Keratinocyte (primary cell): Measurements from ENCODE around the gene GATA5. TPM values are rescaled to one million over a fixed set of nuclear protein-coding genes. Genes with fewer than 3 reads are reported as not detected.

Source experiments
- DNase-seq: peaks from one replicate; pipeline ENCODE4 v3.0.0-alpha.2; 2011; ENCODE audit warnings: low read depth, missing footprints, low spot score
- FAIRE-seq: peaks from 2 replicates; lab custom pipeline; 2011; peaks lifted over from hg19 to GRCh38; lab: Jason Lieb, UNC
- H2AFZ ChIP-seq: 2 replicates; pipeline ENCODE4 v1.6.0; 2012; ENCODE audit warnings: low read length, control low read depth, inconsistent platforms; ENCODE audit not compliant: control insufficient read depth
- H3K27ac ChIP-seq: 2 replicates; pipeline ENCODE4 v1.5.1; 2011; ENCODE audit warnings: low read length; ENCODE audit not compliant: control insufficient read depth, insufficient read depth
- H3K27me3 ChIP-seq: 3 replicates; pipeline ENCODE4 v1.6.0; 2011; ENCODE audit warnings: low read length; ENCODE audit not compliant: control insufficient read depth, insufficient read depth; ENCODE audit errors: extremely low read depth
- H3K36me3 ChIP-seq, 2 experiments: 2 replicates in 1 of 2; 3 replicates in 1 of 2; pipeline ENCODE4 v1.5.1; 2011; ENCODE audit warnings: low read length in 2 of 2, mild to moderate bottlenecking in 1 of 2; ENCODE audit not compliant: control insufficient read depth in 2 of 2, insufficient read depth in 2 of 2; ENCODE audit errors: extremely low read depth in 1 of 2
- H3K4me1 ChIP-seq: 3 replicates; pipeline ENCODE4 v1.5.1; 2011; ENCODE audit warnings: low read length; ENCODE audit not compliant: control insufficient read depth, insufficient read depth; ENCODE audit errors: extremely low read depth
- H3K4me2 ChIP-seq: 3 replicates; pipeline ENCODE4 v1.6.0; 2011; ENCODE audit warnings: low read depth, low read length; ENCODE audit not compliant: control insufficient read depth, insufficient read depth; ENCODE audit errors: extremely low read depth
- H3K4me3 ChIP-seq, 3 experiments: fragments of 200-600 bp in 1 of 3; sonication (generic) in 1 of 3; 2 replicates in 2 of 3; 3 replicates in 1 of 3; pipeline ENCODE4 v1.5.1; 2011 to 2016; ENCODE audit warnings: low read length in 3 of 3, mild to moderate bottlenecking in 3 of 3, control low read depth in 2 of 3, inconsistent platforms in 1 of 3, low read depth in 1 of 3, mixed read lengths in 1 of 3, mixed run types in 1 of 3, moderate library complexity in 1 of 3; ENCODE audit not compliant: control insufficient read depth in 2 of 3, insufficient read depth in 2 of 3; ENCODE audit errors: extremely low read depth in 1 of 3
- H3K79me2 ChIP-seq: 2 replicates; pipeline ENCODE4 v1.6.0; 2012; ENCODE audit warnings: low read length; ENCODE audit not compliant: control insufficient read depth, insufficient read depth
- H3K9ac ChIP-seq: 3 replicates; pipeline ENCODE4 v1.6.0; 2011; ENCODE audit warnings: low read length; ENCODE audit not compliant: control insufficient read depth, insufficient read depth; ENCODE audit errors: extremely low read depth
- H3K9me1 ChIP-seq: 3 replicates; pipeline ENCODE4 v1.6.0; 2011; ENCODE audit warnings: low read length; ENCODE audit not compliant: control insufficient read depth, insufficient read depth; ENCODE audit errors: extremely low read depth
- H3K9me3 ChIP-seq: 2 replicates; pipeline ENCODE4 v1.5.1; 2012; ENCODE audit warnings: low read depth, low read length; ENCODE audit not compliant: control insufficient read depth
- H4K20me1 ChIP-seq: 3 replicates; pipeline ENCODE4 v1.6.0; 2011; ENCODE audit warnings: low read length; ENCODE audit not compliant: control insufficient read depth, insufficient read depth; ENCODE audit errors: extremely low read depth
- EZH2 ChIP-seq: IDR thresholded peaks from one replicate; pipeline ENCODE4 v1.6.1; 2012; ENCODE audit warnings: inconsistent platforms, mild to moderate bottlenecking, low read length, moderate library complexity
- dilution Hi-C: fragments of 300-500 bp; cut with MboI; formaldehyde crosslinking; loops from one replicate; pipeline ENCODE4 v1.7.0; 2020; ENCODE audit warnings: low sequenced_read_pairs; ENCODE audit not compliant: extremely low pct_ligation_motif_present
- polyA plus RNA-seq, 5 experiments: library from polyadenylated mRNA; depleted of rRNA in 3 of 5; stranded (reverse) in 3 of 5; stranded (forward) in 1 of 5; unstranded in 1 of 5; fragments of >200 nt; gene quantifications; 1 replicate in 1 of 5; 2 replicates in 3 of 5; 3 replicates in 1 of 5; pipeline versions ENCODE4 v1.2.1 to v1.2.3, GENCODE V29; 2011 to 2012; ENCODE audit warnings: missing spikeins in 2 of 5, low read depth in 1 of 5, low replicate concordance in 1 of 5
- TF ChIP-seq, protein P1 (sequence below), 3 experiments: IDR thresholded peaks in 1 of 3; conservative IDR thresholded peaks in 1 of 3; optimal IDR thresholded peaks in 1 of 3; 2 replicates in 2 of 3; 3 replicates in 1 of 3; pipeline versions ENCODE3 to v1.5.1; 2011; ENCODE audit warnings: low read length in 3 of 3, mild to moderate bottlenecking in 3 of 3, moderate library complexity in 2 of 3, control low read depth in 1 of 3, inconsistent platforms in 1 of 3; ENCODE audit not compliant: insufficient read depth in 2 of 3; ENCODE audit errors: extremely low read depth in 1 of 3

The GATA5 gene
- polyA plus RNA-seq, 1 donor (not counting 4 experiments of a cell fraction or from before 2014, with no cell fraction given) = not detected

DNA sequence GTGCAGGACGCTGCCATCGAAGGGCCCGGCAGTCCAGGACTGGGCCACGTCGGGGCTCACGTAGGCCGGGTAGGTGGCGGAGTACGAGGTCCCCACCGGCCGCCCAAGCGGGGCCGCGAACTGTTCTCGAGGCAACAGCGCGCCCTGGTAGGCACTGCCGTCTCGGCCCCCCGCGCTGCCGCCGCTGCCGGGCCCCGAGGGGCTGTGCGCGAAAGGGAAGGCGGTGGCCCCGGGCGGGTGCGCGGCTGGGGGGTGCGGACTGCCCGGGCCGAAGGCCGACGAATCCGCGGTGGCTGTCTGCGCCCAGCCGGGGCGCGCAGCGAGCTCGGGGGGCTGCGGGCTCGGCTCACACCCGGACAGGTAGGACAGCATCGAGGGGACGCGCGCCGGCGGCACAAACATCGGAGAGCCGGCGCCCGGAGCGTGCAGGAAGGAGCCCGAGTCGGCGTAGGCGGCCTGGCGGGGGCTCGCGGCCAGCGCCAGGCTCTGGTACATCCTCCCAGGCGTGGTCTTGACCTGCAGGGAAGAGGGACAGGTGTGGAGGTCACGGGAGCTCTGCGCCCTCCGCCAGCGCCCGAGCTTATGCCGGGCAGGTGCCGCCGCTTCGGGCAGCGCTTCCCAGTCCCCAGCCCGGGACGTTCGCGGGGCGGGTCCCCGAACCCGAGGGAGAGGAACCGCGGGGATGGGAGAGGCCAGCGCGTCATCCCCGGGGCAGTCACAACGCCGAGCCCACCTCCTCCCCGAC is 596 bp downstream of the GATA5 start:
- H3K27ac ChIP-seq = no peak overlapping the region
- TF ChIP-seq, protein P1, sequence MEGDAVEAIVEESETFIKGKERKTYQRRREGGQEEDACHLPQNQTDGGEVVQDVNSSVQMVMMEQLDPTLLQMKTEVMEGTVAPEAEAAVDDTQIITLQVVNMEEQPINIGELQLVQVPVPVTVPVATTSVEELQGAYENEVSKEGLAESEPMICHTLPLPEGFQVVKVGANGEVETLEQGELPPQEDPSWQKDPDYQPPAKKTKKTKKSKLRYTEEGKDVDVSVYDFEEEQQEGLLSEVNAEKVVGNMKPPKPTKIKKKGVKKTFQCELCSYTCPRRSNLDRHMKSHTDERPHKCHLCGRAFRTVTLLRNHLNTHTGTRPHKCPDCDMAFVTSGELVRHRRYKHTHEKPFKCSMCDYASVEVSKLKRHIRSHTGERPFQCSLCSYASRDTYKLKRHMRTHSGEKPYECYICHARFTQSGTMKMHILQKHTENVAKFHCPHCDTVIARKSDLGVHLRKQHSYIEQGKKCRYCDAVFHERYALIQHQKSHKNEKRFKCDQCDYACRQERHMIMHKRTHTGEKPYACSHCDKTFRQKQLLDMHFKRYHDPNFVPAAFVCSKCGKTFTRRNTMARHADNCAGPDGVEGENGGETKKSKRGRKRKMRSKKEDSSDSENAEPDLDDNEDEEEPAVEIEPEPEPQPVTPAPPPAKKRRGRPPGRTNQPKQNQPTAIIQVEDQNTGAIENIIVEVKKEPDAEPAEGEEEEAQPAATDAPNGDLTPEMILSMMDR (optimal IDR thresholded peaks at IDR 0.05 in 1 of 3, IDR thresholded peaks at IDR 0.05 in 1 of 3, conservative IDR thresholded peaks at IDR 0.05 in 1 of 3; ENCODE audit: extremely low read depth in 1 of 3, insufficient read depth in 2 of 3, low read length in 3 of 3) = no peak
- peak; percentile 86 for TF ChIP-seq EZH2
- peaks cover 2% of the 10 kb centered on the region for H4K20me1 ChIP-seq
- no peaks in the 10 kb centered on the region for H3K9me1 ChIP-seq
- no peak overlapping the region for H2AFZ ChIP-seq
- no peak overlapping the region for H3K4me3 ChIP-seq
- FAIRE-seq (no peak), DNase-seq (no peak)
- no peaks in the 10 kb centered on the region for H3K79me2 ChIP-seq
- no peaks in the 10 kb centered on the region for H3K4me1 ChIP-seq
- no peaks in the 10 kb centered on the region for H3K9me3 ChIP-seq
- no peak overlapping the region for H3K4me2 ChIP-seq
- H3K9ac ChIP-seq = no peak overlapping the region
- dilution Hi-C loops = no loop called here
- H3K27me3 ChIP-seq = peaks cover 81% of the 10 kb centered on the region
- H3K36me3 ChIP-seq = no peaks in the 10 kb centered on the region

DNA sequence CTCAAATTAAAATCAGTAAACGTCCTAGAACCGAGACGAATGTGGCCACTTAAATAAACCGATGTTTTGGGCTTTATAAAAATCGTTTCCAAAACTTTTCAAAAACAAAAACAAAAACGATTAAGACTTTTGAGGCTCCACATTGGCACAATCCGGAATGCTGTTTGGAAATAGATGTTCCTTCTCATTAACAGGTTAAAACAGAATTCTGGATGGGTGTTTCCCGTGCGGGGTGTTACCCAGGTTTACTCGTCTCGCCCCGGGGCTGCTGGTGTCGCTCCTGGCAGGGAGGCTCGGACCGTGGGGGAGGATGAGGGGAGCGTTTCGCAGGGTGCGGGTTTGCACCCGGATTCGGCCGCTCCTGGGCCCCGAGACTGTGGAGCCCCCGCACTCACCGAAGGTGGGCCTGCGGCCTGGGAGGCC is 1.2 kb downstream of the GATA5 start:
- H3K4me2 ChIP-seq = peak overlapping the region; percentile 32
- no peaks in the 10 kb centered on the region for H3K9me3 ChIP-seq
- no peak for DNase-seq
- no peaks in the 10 kb centered on the region for H3K4me1 ChIP-seq
- H3K27ac ChIP-seq = no peak overlapping the region
- TF ChIP-seq, protein P1 (optimal IDR thresholded peaks at IDR 0.05 in 1 of 3, IDR thresholded peaks at IDR 0.05 in 1 of 3, conservative IDR thresholded peaks at IDR 0.05 in 1 of 3; ENCODE audit: extremely low read depth in 1 of 3, insufficient read depth in 2 of 3, low read length in 3 of 3) = no peak
- TF ChIP-seq EZH2 = peak; percentile 79
- peaks cover 86% of the 10 kb centered on the region for H3K27me3 ChIP-seq
- peaks cover 2% of the 10 kb centered on the region for H4K20me1 ChIP-seq
- dilution Hi-C loops = no loop called here
- no peak for FAIRE-seq
- H3K9me1 ChIP-seq = no peaks in the 10 kb centered on the region
- H3K9ac ChIP-seq = no peak overlapping the region
- no peak overlapping the region for H3K4me3 ChIP-seq
- H3K79me2 ChIP-seq = no peaks in the 10 kb centered on the region
- no peaks in the 10 kb centered on the region for H3K36me3 ChIP-seq
- no peak overlapping the region for H2AFZ ChIP-seq
